ENCODE data around the gene EID2.

The EID2 gene

GRCh38 chr19:39518458-39518857 is 21.5 kb downstream of the EID2 start:
- Histone ChIP-seq H3K9me3 (ENCODE audit: control insufficient read depth, low read length) (no peaks in the 10 kb centered on the region), H3K4me3 (ENCODE audit: insufficient read depth, low read depth, low read length) (no peak overlapping the region), H3K4me1 (ENCODE audit: control insufficient read depth, insufficient read depth, low read length) (peaks cover 6% of the 10 kb centered on the region), H3K27ac (ENCODE audit: insufficient read depth, low read depth, low read length, poor library complexity, severe bottlenecking) (no peak overlapping the region), H3K27me3 (ENCODE audit: control insufficient read depth, insufficient read depth, low read length, poor library complexity, severe bottlenecking) (peaks cover 38% of the 10 kb centered on the region), H3K36me3 (ENCODE audit: control insufficient read depth, insufficient read depth, low read length) (no peaks in the 10 kb centered on the region)
- 67 to 84% methylated on average over 4 to 5 of the region's 5 CpGs for WGBS, 2 experiments

DNA sequence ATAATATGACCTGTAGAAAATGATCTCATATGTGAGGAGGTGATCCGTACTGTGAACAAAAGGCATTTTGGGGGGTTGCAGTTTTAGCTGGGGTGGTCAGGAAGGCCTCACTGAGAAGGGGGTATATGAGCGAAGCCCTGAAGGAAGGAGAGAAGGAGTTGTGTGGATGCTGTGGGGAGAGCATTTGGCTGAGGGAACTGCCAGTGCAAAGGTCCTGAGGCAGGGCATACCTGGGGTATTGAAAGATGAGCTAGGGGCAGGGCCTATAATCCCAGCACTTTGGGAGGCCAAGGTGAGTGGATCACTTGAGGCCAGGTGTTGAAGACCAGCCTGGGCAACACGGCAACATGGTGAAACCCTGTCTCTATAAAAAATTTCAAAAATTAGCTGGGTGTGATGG is 22.5 kb downstream of the EID2 start:
- no peaks in the 10 kb centered on the region for H3K9me3 ChIP-seq (ENCODE audit: control insufficient read depth, low read length)
- H3K4me3 ChIP-seq (ENCODE audit: insufficient read depth, low read depth, low read length): no peak overlapping the region
- peaks cover 43% of the 10 kb centered on the region for H3K27me3 ChIP-seq (ENCODE audit: control insufficient read depth, insufficient read depth, low read length, poor library complexity, severe bottlenecking)
- no peak overlapping the region for H3K27ac ChIP-seq (ENCODE audit: insufficient read depth, low read depth, low read length, poor library complexity, severe bottlenecking)
- no peaks in the 10 kb centered on the region for H3K36me3 ChIP-seq (ENCODE audit: control insufficient read depth, insufficient read depth, low read length)
- peaks cover 6% of the 10 kb centered on the region for H3K4me1 ChIP-seq (ENCODE audit: control insufficient read depth, insufficient read depth, low read length)
- WGBS, 2 experiments: 77 to 82% methylated on average over 3 of the region's 3 CpGs

DNA sequence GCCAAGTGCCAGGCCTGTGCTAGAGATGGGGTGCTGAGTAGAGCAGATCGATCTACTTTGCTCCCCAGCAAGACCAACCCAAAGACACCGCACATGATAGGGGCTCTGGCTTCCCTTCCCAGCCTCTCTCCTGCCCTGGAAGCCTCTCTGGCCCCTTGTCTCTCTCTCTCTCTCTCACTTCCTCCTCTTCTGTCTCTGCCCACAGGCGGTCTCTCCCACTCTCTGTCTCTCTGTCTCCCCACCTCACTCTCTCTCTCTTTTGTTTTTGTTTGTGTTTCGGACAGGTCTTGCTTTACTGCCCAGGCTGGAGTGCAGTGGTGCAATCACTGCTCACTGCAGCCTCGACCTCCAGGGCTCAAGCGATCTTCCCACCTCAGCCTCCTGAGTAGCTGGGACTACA is 23.7 kb downstream of the EID2 start:
- H3K4me3 ChIP-seq (ENCODE audit: insufficient read depth, low read depth, low read length): peak overlapping the region; percentile 76
- no peak overlapping the region for H3K27ac ChIP-seq (ENCODE audit: insufficient read depth, low read depth, low read length, poor library complexity, severe bottlenecking)
- 54 to 55% methylated on average over 6 of the region's 6 CpGs for WGBS, 2 experiments
- H3K36me3 ChIP-seq (ENCODE audit: control insufficient read depth, insufficient read depth, low read length): no peaks in the 10 kb centered on the region
- H3K4me1 ChIP-seq (ENCODE audit: control insufficient read depth, insufficient read depth, low read length): peaks cover 6% of the 10 kb centered on the region
- peaks cover 43% of the 10 kb centered on the region for H3K27me3 ChIP-seq (ENCODE audit: control insufficient read depth, insufficient read depth, low read length, poor library complexity, severe bottlenecking)
- H3K9me3 ChIP-seq (ENCODE audit: control insufficient read depth, low read length): no peaks in the 10 kb centered on the region

DNA sequence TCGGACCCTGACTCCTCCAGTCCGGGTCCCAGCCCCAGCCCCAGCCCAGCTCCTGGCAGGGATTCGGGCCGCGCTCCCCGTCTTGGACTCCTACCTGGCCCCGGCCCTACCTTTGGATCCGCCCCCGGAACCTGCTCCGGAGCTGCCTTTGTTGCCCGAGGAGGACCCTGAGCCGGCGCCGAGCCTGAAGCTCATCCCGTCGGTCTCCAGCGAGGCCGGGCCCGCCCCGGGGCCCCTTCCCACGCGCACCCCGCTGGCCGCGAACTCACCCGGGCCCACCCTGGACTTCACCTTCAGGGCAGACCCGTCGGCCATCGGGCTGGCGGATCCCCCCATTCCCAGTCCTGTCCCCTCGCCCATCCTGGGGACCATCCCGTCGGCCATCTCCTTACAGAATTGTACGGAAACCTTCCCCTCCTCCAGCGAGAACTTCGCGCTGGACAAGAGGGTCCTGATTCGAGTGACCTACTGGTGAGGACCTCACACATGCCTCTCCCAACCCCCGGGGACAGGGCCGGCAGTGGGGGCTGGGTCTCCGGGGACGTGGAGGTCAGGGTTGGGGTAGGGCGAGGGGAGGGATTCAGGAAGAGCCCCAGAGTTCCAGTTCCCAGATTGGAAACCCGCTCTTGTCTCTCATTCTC is 24.3 kb downstream of the EID2 start:
- peaks cover 6% of the 10 kb centered on the region for H3K4me1 ChIP-seq (ENCODE audit: control insufficient read depth, insufficient read depth, low read length)
- H3K9me3 ChIP-seq (ENCODE audit: control insufficient read depth, low read length): no peaks in the 10 kb centered on the region
- H3K27ac ChIP-seq (ENCODE audit: insufficient read depth, low read depth, low read length, poor library complexity, severe bottlenecking): no peak overlapping the region
- H3K27me3 ChIP-seq (ENCODE audit: control insufficient read depth, insufficient read depth, low read length, poor library complexity, severe bottlenecking): peaks cover 43% of the 10 kb centered on the region
- WGBS, 2 experiments: 1% methylated on average over 44 of the region's 44 CpGs
- H3K36me3 ChIP-seq (ENCODE audit: control insufficient read depth, insufficient read depth, low read length): no peaks in the 10 kb centered on the region
- peak overlapping the region; percentile 76 for H3K4me3 ChIP-seq (ENCODE audit: insufficient read depth, low read depth, low read length)

GRCh38 chr19:39514840-39515550 is 25.0 kb downstream of the EID2 start, which contains the start of gene SELENOV:
SELENOV (plus strand) TSS chr19:39515139; CDS start chr19:39515213, 74 bp downstream.
- peaks cover 6% of the 10 kb centered on the region for H3K4me1 ChIP-seq (ENCODE audit: control insufficient read depth, insufficient read depth, low read length)

DNA sequence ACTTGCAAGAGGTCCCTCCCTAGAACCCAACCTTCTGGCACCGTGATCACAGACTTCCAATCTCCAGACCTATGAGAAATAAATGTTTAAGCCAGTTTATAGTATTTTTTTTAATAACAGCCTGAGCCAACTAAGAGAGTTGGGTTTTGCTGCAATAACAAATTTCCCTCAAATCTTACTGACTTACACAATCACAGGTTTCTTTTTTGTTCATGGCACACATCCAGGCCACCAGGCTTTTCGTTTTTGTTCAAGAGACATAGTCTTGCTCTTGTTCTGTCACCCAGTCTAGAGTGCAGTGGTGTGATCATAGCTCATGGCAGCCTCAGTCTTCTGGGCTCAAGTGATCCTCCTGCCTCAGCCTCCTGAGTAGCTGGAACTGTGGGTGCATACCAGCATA is 27.0 kb downstream of the EID2 start:
- 84 to 86% methylated on average over 2 of the region's 2 CpGs for WGBS, 2 experiments
- Histone ChIP-seq H3K4me3 (ENCODE audit: insufficient read depth, low read depth, low read length) (no peak overlapping the region), H3K27me3 (ENCODE audit: control insufficient read depth, insufficient read depth, low read length, poor library complexity, severe bottlenecking) (peaks cover 65% of the 10 kb centered on the region), H3K4me1 (ENCODE audit: control insufficient read depth, insufficient read depth, low read length) (peaks cover 7% of the 10 kb centered on the region), H3K36me3 (ENCODE audit: control insufficient read depth, insufficient read depth, low read length) (no peaks in the 10 kb centered on the region), H3K9me3 (ENCODE audit: control insufficient read depth, low read length) (no peaks in the 10 kb centered on the region), H3K27ac (ENCODE audit: insufficient read depth, low read depth, low read length, poor library complexity, severe bottlenecking) (no peak overlapping the region)

More at GRCh38 chr19:39514840-39515550, 25.0 kb downstream of the EID2 start, which contains the start of gene SELENOV:
- peaks cover 45% of the 10 kb centered on the region for H3K27me3 ChIP-seq (ENCODE audit: control insufficient read depth, insufficient read depth, low read length, poor library complexity, severe bottlenecking)
- H3K9me3 ChIP-seq (ENCODE audit: control insufficient read depth, low read length): no peaks in the 10 kb centered on the region
- no peaks in the 10 kb centered on the region for H3K36me3 ChIP-seq (ENCODE audit: control insufficient read depth, insufficient read depth, low read length)
- peak within 1 kb of the TSS; percentile 76 for H3K4me3 ChIP-seq (ENCODE audit: insufficient read depth, low read depth, low read length)
- no peak within 1 kb of the TSS for H3K27ac ChIP-seq (ENCODE audit: insufficient read depth, low read depth, low read length, poor library complexity, severe bottlenecking)
- WGBS, 2 experiments: 0% methylated on average over 56 of the region's 56 CpGs

- Histone ChIP-seq H3K36me3 (ENCODE audit: control insufficient read depth, insufficient read depth, low read length) (no peaks in the 10 kb centered on the region), H3K9me3 (ENCODE audit: control insufficient read depth, low read length) (no peaks in the 10 kb centered on the region), H3K27me3 (ENCODE audit: control insufficient read depth, insufficient read depth, low read length, poor library complexity, severe bottlenecking) (peaks cover 72% of the 10 kb centered on the region), H3K4me1 (ENCODE audit: control insufficient read depth, insufficient read depth, low read length) (peaks cover 3% of the 10 kb centered on the region), H3K27ac (ENCODE audit: insufficient read depth, low read depth, low read length, poor library complexity, severe bottlenecking) (no peak overlapping the region), H3K4me3 (ENCODE audit: insufficient read depth, low read depth, low read length) (no peak overlapping the region)
- WGBS, 2 experiments: 69 to 74% methylated on average over 2 of the region's 2 CpGs
These were observed 30.7 kb downstream of the EID2 start for GRCh38 chr19:39509233-39509632.

GRCh38 chr19:39508629-39509028 is 31.3 kb downstream of the EID2 start:
- Histone ChIP-seq H3K4me1 (ENCODE audit: control insufficient read depth, insufficient read depth, low read length) (peaks cover 3% of the 10 kb centered on the region), H3K4me3 (ENCODE audit: insufficient read depth, low read depth, low read length) (no peak overlapping the region), H3K27ac (ENCODE audit: insufficient read depth, low read depth, low read length, poor library complexity, severe bottlenecking) (no peak overlapping the region), H3K9me3 (ENCODE audit: control insufficient read depth, low read length) (no peaks in the 10 kb centered on the region), H3K27me3 (ENCODE audit: control insufficient read depth, insufficient read depth, low read length, poor library complexity, severe bottlenecking) (peaks cover 72% of the 10 kb centered on the region), H3K36me3 (ENCODE audit: control insufficient read depth, insufficient read depth, low read length) (no peaks in the 10 kb centered on the region)
- 92% methylated on average over 9 of the region's 9 CpGs for WGBS, 2 experiments

DNA sequence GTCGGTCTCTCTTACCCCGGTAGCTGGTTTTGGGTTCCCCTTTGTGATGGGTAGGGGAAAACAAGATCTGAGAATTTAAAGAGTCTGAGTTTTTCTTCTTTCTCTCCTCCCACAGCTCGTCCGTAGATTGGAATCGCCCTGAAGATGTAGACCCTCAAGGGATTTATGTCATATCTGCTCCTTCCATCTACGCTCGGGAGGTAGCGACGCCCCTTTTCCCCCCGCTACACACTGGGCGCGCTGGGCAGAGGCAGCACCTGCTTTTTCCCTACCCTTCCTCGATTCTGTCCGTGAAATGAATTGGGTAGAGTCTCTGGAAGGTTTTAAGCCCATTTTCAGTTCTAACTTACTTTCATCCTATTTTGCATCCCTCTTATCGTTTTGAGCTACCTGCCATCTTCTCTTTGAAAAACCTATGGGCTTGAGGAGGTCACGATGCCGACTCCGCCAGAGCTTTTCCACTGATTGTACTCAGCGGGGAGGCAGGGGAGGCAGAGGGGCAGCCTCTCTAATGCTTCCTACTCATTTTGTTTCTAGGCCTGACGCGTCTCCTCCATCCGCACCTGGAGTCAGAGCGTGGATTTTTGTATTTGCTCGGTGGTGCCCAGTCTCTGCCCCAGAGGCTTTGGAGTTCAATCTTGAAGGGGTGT is 32.1 kb downstream of the EID2 start:
- H3K4me3 ChIP-seq (ENCODE audit: insufficient read depth, low read depth, low read length): peak overlapping the region; percentile 48
- 35 to 36% methylated on average over 24 of the region's 24 CpGs for WGBS, 2 experiments
- H3K27ac ChIP-seq (ENCODE audit: insufficient read depth, low read depth, low read length, poor library complexity, severe bottlenecking): no peak overlapping the region
- no peaks in the 10 kb centered on the region for H3K9me3 ChIP-seq (ENCODE audit: control insufficient read depth, low read length)
- peaks cover 3% of the 10 kb centered on the region for H3K4me1 ChIP-seq (ENCODE audit: control insufficient read depth, insufficient read depth, low read length)
- H3K27me3 ChIP-seq (ENCODE audit: control insufficient read depth, insufficient read depth, low read length, poor library complexity, severe bottlenecking): peaks cover 73% of the 10 kb centered on the region
- H3K36me3 ChIP-seq (ENCODE audit: control insufficient read depth, insufficient read depth, low read length): no peaks in the 10 kb centered on the region

All from ectodermal cell (in vitro differentiated cells).